CD4-positive, alpha-beta memory T cell (primary cell): ENCODE measurements around the gene TXNDC2. TPM values are rescaled to one million over a fixed set of nuclear protein-coding genes. Genes with fewer than 3 reads are reported as not detected.
"Not testable (repeated sequence)": the region's sequence is repeated elsewhere in the genome, so short reads cannot be mapped to it uniquely, and the experiment has no call there.

ENCODE experiments used
- CTCF ChIA-PET: fragments of 350-600 bp; sonication (Branson Sonifier 250); formaldehyde crosslinking; loops from one replicate; lab custom pipeline; 2021; ENCODE audit warnings: inconsistent platforms; ENCODE audit not compliant: partially characterized antibody; lab: Charles Lee
- POLR2A ChIA-PET: fragments of 350-600 bp; sonication (Branson Sonifier 250); formaldehyde crosslinking; loops from one replicate; lab custom pipeline; 2021; ENCODE audit not compliant: partially characterized antibody; lab: Charles Lee
- DNase-seq, 5 donors: peaks; one replicate each; pipeline versions ENCODE4 v3.0.0 to v3.0.0-alpha.2; 2020 to 2022; ENCODE audit warnings: mixed read lengths in 1 of 5
- H3K27ac ChIP-seq: one replicate; pipeline ENCODE4 v1.7.0; 2013; ENCODE audit warnings: low read depth, low read length
- H3K27me3 ChIP-seq: 2 replicates; pipeline ENCODE4 v1.7.0; 2013; ENCODE audit warnings: mild to moderate bottlenecking, low read length, moderate library complexity; ENCODE audit not compliant: insufficient read depth
- H3K36me3 ChIP-seq: 2 replicates; pipeline ENCODE4 v1.7.0; 2013; ENCODE audit warnings: mild to moderate bottlenecking, low read length, moderate library complexity; ENCODE audit not compliant: insufficient read depth
- H3K4me1 ChIP-seq: 2 replicates; pipeline ENCODE4 v1.7.0; 2013; ENCODE audit warnings: mild to moderate bottlenecking, low read length, moderate library complexity; ENCODE audit not compliant: insufficient read depth
- H3K4me3 ChIP-seq, 2 donors: one replicate each; pipeline ENCODE4 v1.7.0; 2013; ENCODE audit warnings: low read length in 2 of 2, mild to moderate bottlenecking in 1 of 2
- H3K9me3 ChIP-seq, 2 donors: one replicate each; pipeline ENCODE4 v1.7.0; 2013; ENCODE audit warnings: low read length in 2 of 2, control low read depth in 1 of 2; ENCODE audit not compliant: control insufficient read depth in 1 of 2
- H3K27ac Mint-ChIP-seq, 7 donors: one replicate each; pipeline ENCODE4 v1.8.0; 2020 to 2021; ENCODE audit warnings: mixed read lengths in 7 of 7, mild to moderate bottlenecking in 6 of 7, inconsistent platforms in 3 of 7, moderate library complexity in 3 of 7
- H3K27me3 Mint-ChIP-seq, 2 donors: one replicate each; pipeline ENCODE4 v1.8.0; 2020 to 2021; ENCODE audit warnings: mixed read lengths in 2 of 2
- H3K36me3 Mint-ChIP-seq, 2 donors: one replicate each; pipeline ENCODE4 v1.8.0; 2020 to 2021; ENCODE audit warnings: mixed read lengths in 2 of 2, inconsistent platforms in 1 of 2, mild to moderate bottlenecking in 1 of 2
- H3K4me1 Mint-ChIP-seq, 4 donors: one replicate each; pipeline ENCODE4 v1.8.0; 2020 to 2021; ENCODE audit warnings: mixed read lengths in 4 of 4, mild to moderate bottlenecking in 1 of 4
- H3K4me3 Mint-ChIP-seq, 8 donors: one replicate each; pipeline ENCODE4 v1.8.0; 2020 to 2021; ENCODE audit warnings: mixed read lengths in 8 of 8, mild to moderate bottlenecking in 7 of 8, moderate library complexity in 6 of 8, inconsistent platforms in 3 of 8
- H3K9me3 Mint-ChIP-seq, 8 donors: one replicate each; pipeline ENCODE4 v1.8.0; 2020 to 2021; ENCODE audit warnings: mixed read lengths in 8 of 8, mild to moderate bottlenecking in 5 of 8, inconsistent platforms in 3 of 8, moderate library complexity in 1 of 8
- intact Hi-C: fragments of 100-400 bp; cut with micrococcal nuclease; formaldehyde crosslinking; loops from one replicate; pipeline ENCODE4 v1.15.1; 2023
- polyA plus RNA-seq, 2 donors: library from polyadenylated mRNA; unstranded; fragments of 300-500 nt; fragmentation: Illumina TruSeq; gene quantifications; one replicate each; pipeline ENCODE4 v1.2.3, GENCODE V29; 2021
- total RNA-seq, 2 experiments: library from RNA; stranded (reverse); gene quantifications; one replicate each; pipeline ENCODE4 v1.2.3, GENCODE V29; 2021

Gene TXNDC2
- total and polyA plus RNA-seq, 4 experiments from 2014 or later = not detected

DNA sequence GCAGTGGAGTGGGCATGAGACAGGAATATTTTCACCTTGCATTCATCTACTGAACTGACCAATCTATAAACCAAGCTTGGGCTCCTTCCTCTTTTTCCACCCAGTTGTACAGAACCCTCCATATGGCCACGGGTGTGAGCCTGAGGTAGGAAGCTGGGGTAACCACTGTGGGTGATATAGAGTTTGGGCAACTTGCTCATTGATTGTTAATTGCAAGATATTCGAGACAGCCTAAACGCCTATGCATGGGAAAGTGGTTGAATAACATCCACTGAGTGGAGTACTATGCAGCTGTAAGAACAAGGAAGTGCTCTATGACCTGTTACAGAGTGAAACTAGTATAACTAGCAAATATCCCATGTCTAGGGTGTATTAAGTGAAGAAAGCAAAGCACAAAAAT, 20.7 kb downstream of the TXNDC2 start:
- no peak overlapping the region for H3K4me3 ChIP-seq
- Mint-ChIP-seq H3K27ac (no peak overlapping the region), H3K36me3 (no peaks in the 10 kb centered on the region), H3K27me3 (peaks cover 21 to 33% of the 10 kb centered on the region in 2 donors), H3K4me3 (no peak overlapping the region), H3K4me1 (no peaks in the 10 kb centered on the region), H3K9me3 (no peaks in the 10 kb centered on the region)
- no peaks in the 10 kb centered on the region for H3K4me1 ChIP-seq
- H3K27ac ChIP-seq = no peak overlapping the region
- intact Hi-C loops = no loop called here
- ChIA-PET CTCF (no interaction called here), POLR2A (interaction anchor here (1.1 kb wide), 1 partner anchor 8 kb away, joined by 3 read pairs; no protein-coding TSS in a partner anchor)
- H3K9me3 ChIP-seq = no peaks in the 10 kb centered on the region
- no peaks in the 10 kb centered on the region for H3K27me3 ChIP-seq
- H3K36me3 ChIP-seq = no peaks in the 10 kb centered on the region
- no peak for DNase-seq

DNA sequence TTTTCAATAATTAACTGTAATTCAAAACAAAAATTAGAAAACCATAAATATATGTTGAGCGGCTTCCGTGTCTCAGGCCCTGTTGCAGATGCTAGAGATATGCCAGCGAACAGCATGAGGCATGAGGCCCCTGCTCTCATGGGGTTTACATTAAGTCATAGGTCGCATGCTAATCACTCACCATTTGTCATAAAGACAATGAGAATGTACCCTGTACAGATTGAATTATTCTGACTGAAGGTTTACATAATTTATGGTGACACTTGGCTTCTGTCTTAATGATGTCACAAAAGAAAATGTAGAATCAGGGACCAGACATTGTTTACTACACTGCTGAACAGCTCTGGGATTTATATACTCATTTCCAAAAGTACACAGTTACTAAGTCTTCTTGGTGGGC, 22.1 kb downstream of the TXNDC2 start:
- POLR2A ChIA-PET = no interaction called here
- H3K9me3 Mint-ChIP-seq = no peaks in the 10 kb centered on the region
- no peaks in the 10 kb centered on the region for H3K9me3 ChIP-seq
- no peaks in the 10 kb centered on the region for H3K27me3 ChIP-seq
- peaks cover 0 to 4% (median under 1%) of the 10 kb centered on the region in 4 donors for H3K4me1 Mint-ChIP-seq
- no peaks in the 10 kb centered on the region for H3K36me3 ChIP-seq
- peaks cover 1% of the 10 kb centered on the region for H3K4me1 ChIP-seq
- H3K27ac Mint-ChIP-seq = no peak overlapping the region
- DNase-seq = no peak
- H3K4me3 ChIP-seq = no peak overlapping the region
- intact Hi-C loops = no loop called here
- H3K27me3 Mint-ChIP-seq = peaks cover 21 to 31% of the 10 kb centered on the region in 2 donors
- no peak overlapping the region for H3K4me3 Mint-ChIP-seq
- no peak overlapping the region for H3K27ac ChIP-seq
- no peaks in the 10 kb centered on the region for H3K36me3 Mint-ChIP-seq
- CTCF ChIA-PET = no interaction called here

DNA sequence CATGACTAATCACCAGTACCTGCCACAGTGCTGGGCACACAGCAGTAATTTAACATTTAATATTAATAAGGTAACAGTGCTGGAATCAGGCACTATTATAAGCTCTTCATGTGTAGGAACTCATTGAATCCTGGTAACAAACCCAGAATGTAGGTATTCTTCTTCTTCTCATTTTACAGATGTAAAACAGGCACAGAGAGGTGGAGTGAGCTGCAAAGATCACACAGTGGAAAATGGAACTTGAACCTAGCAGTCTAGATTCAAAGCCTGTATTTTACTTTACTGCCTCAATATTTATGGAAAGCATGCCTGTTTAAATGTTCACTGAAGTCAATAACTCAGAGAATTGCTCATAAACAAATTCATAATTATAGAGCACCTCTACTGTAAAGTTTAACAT, 24.3 kb downstream of the TXNDC2 start:
- peaks cover 0 to 6% of the 10 kb centered on the region in 2 donors for H3K36me3 Mint-ChIP-seq
- H3K27ac ChIP-seq = no peak overlapping the region
- intact Hi-C loops = loop anchor here (5.0 kb wide), 1 partner anchor 1942 kb away; the partner anchor contains the start of gene CHMP1B

DNA sequence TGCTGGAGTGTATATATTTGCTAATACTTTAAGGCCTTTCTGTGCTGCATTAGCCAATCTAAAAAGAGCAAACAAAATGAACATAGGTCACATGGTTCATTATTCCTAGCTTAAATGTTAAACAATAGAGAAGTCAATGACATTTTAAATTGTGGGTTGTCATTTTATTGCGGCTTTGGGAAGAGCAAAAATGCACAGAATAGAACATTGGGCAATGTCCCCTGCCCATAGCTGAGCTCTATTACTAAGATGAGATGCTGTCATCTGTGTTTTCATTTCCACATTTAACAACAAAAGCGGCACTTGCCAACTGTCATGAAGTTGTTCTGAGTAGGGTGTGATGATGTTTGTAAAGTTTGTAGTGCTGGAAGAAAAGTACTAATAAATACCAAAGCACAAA, 24.9 kb downstream of the TXNDC2 start:
- Mint-ChIP-seq H3K36me3 (peaks cover 0 to 9% of the 10 kb centered on the region in 2 donors), H3K27me3 (peaks cover 14 to 15% of the 10 kb centered on the region in 2 donors), H3K27ac (no peak overlapping the region), H3K4me3 (peak overlapping the region in 1 of 8 donors; percentile 4), H3K9me3 (no peaks in the 10 kb centered on the region), H3K4me1 (peaks cover 11 to 20% (median 14%) of the 10 kb centered on the region in 4 donors)
- H3K9me3 ChIP-seq = no peaks in the 10 kb centered on the region
- H3K4me3 ChIP-seq = no peak overlapping the region
- intact Hi-C loops = loop anchor here (5.0 kb wide), 1 partner anchor 1942 kb away; the partner anchor contains the start of gene CHMP1B
- no peaks in the 10 kb centered on the region for H3K36me3 ChIP-seq
- H3K27me3 ChIP-seq = no peaks in the 10 kb centered on the region
- H3K4me1 ChIP-seq = peaks cover 11% of the 10 kb centered on the region
- no peak overlapping the region for H3K27ac ChIP-seq
- POLR2A ChIA-PET = no interaction called here
- CTCF ChIA-PET = no interaction called here
- DNase-seq = no peak

More for the DNA sequence above, 24.3 kb downstream of the TXNDC2 start:
- no peak overlapping the region for H3K4me3 ChIP-seq
- ChIA-PET CTCF (no interaction called here), POLR2A (no interaction called here)
- DNase-seq = no peak
- no peak overlapping the region for H3K4me3 Mint-ChIP-seq
- peaks cover 5% of the 10 kb centered on the region for H3K4me1 ChIP-seq
- no peaks in the 10 kb centered on the region for H3K9me3 ChIP-seq
- H3K36me3 ChIP-seq = no peaks in the 10 kb centered on the region
- no peak overlapping the region for H3K27ac Mint-ChIP-seq
- no peaks in the 10 kb centered on the region for H3K9me3 Mint-ChIP-seq
- no peaks in the 10 kb centered on the region for H3K27me3 ChIP-seq
- H3K4me1 Mint-ChIP-seq = peaks cover 5 to 14% (median 8%) of the 10 kb centered on the region in 4 donors
- H3K27me3 Mint-ChIP-seq = peaks cover 15 to 19% of the 10 kb centered on the region in 2 donors

DNA sequence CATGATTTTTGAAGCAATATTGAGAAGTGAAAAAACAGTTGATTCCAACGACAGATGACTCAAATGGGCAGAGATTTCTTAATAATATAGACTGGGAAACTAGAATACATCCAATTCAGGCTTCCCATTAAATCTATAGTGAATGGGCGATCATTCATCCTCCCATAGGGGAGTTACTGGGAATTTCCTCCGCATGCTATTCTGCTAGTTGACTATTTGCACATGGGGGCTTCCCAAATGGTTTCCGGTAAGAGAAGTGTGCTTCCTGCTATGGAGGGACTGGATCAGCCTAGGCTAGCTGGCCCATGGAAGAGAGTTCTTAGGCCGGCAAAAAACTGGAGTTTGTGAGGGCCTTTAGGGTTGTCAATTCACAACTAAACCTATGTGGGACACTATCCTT, 25.5 kb downstream of the TXNDC2 start:
- no peaks in the 10 kb centered on the region for H3K27me3 ChIP-seq
- no peak overlapping the region for H3K27ac ChIP-seq
- Mint-ChIP-seq H3K36me3 (peaks cover 0 to 9% of the 10 kb centered on the region in 2 donors), H3K27me3 (peaks cover 9 to 11% of the 10 kb centered on the region in 2 donors), H3K9me3 (peaks cover 0 to 2% (median 0%) of the 10 kb centered on the region in 8 donors), H3K27ac (no peak overlapping the region), H3K4me3 (no peak overlapping the region), H3K4me1 (peaks cover 17 to 26% (median 19%) of the 10 kb centered on the region in 4 donors)
- H3K4me3 ChIP-seq = no peak overlapping the region
- ChIA-PET POLR2A (no interaction called here), CTCF (no interaction called here)
- H3K4me1 ChIP-seq = peaks cover 17% of the 10 kb centered on the region
- H3K9me3 ChIP-seq = no peaks in the 10 kb centered on the region
- H3K36me3 ChIP-seq = no peaks in the 10 kb centered on the region
- intact Hi-C loops = loop anchor here (5.0 kb wide), 1 partner anchor 1941 kb away; the partner anchor contains the start of gene CHMP1B
- DNase-seq = no peak

DNA sequence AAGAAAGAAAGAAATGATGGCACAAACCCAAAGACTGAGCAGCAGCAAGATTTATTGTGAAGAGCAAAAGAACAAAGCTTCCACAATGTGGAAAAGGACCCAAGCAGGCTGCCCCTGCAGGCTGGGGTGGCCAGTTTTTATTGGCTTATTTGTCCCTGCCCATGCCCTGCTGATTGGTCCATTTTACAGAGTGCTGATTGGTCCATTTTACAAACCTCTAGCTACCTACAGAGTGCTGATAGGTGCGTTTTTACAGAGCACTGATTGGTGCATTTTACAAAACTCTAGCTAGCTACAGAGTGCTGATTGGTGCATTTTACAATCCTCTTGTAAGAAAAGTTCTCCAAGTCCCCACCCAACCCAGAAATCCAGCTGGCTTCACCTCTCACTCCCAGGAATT, 26.5 kb downstream of the TXNDC2 start:
- intact Hi-C loops = loop anchor here (2.0 to 5.0 kb wide), 5 partner anchors 809 to 1997 kb away; partner anchors contain the start of genes CHMP1B, MPPE1, MTCL1 and NDUFV2
- DNase-seq = peak in 2 of 5 donors; percentile 3 to 38

DNA sequence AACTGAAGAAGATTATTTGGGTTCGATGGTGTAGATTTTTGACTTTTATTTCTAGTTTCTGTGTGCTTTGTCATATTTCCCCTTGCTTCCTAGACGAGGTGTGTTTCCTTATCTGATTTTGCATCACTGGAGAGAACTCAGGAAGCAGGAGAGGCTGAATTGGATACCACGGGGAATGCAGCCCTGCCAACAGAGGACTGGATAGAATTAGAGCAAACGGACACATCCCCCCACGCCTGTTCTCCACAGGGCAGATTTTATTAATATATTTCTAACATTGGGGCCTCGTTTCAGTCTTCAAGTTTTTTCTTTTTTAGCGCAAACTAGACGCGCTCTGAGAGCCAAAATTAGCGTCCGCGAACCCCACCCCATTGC, 27.4 kb downstream of the TXNDC2 start:
- CTCF ChIA-PET = interaction anchor here (0.6 to 1.0 kb wide), 2 partner anchors 301 to 1203 kb away, joined by 3 read pairs; no protein-coding TSS in a partner anchor
- intact Hi-C loops = loop anchor here (1.0 to 5.0 kb wide), 8 partner anchors 299 to 1996 kb away; partner anchors contain the start of genes CHMP1B, MPPE1, MTCL1 and NDUFV2
- peak overlapping the region; percentile 60 to 80 for H3K4me3 ChIP-seq

More for the DNA sequence above, 26.5 kb downstream of the TXNDC2 start:
- H3K27ac ChIP-seq, H3K9me3 ChIP-seq, POLR2A ChIA-PET, H3K9me3 Mint-ChIP-seq, H3K36me3 ChIP-seq, H3K4me3 Mint-ChIP-seq, H3K27me3 ChIP-seq, H3K36me3 Mint-ChIP-seq, H3K4me3 ChIP-seq, H3K27me3 Mint-ChIP-seq: not testable (repeated sequence)
- peaks cover 27% of the 10 kb centered on the region for H3K4me1 ChIP-seq
- H3K27ac Mint-ChIP-seq = peak overlapping the region in 1 of 7 donors; percentile 92
- CTCF ChIA-PET = interaction anchor here (0.8 kb wide), 1 partner anchor 579 kb away, joined by 3 read pairs; no protein-coding TSS in a partner anchor
- peaks cover 19 to 32% (median 25%) of the 10 kb centered on the region in 4 donors for H3K4me1 Mint-ChIP-seq

More for the DNA sequence above, 27.4 kb downstream of the TXNDC2 start:
- H3K9me3 ChIP-seq = no peaks in the 10 kb centered on the region
- peaks cover 0 to 9% of the 10 kb centered on the region in 2 donors for H3K36me3 Mint-ChIP-seq
- H3K27ac ChIP-seq = peak overlapping the region; percentile 97
- peak overlapping the region; percentile 91 to 95 (median 95) for H3K4me3 Mint-ChIP-seq
- H3K9me3 Mint-ChIP-seq = peaks cover 0 to 2% (median 0%) of the 10 kb centered on the region in 8 donors
- H3K27me3 Mint-ChIP-seq = peaks cover 6 to 7% of the 10 kb centered on the region in 2 donors
- H3K4me1 Mint-ChIP-seq = peaks cover 19 to 32% (median 25%) of the 10 kb centered on the region in 4 donors
- POLR2A ChIA-PET = interaction anchor here (0.6 to 3.7 kb wide), 15 partner anchors 11 to 1937 kb away, joined by 3 to 27 read pairs (median 5); partner anchors contain the start of gene NAPG
- no peaks in the 10 kb centered on the region for H3K27me3 ChIP-seq
- no peak for DNase-seq
- no peaks in the 10 kb centered on the region for H3K36me3 ChIP-seq
- peak overlapping the region; percentile 92 to 99 (median 97) for H3K27ac Mint-ChIP-seq
- peaks cover 36% of the 10 kb centered on the region for H3K4me1 ChIP-seq
